ENCODE results near the gene RPL13A. TPM values are rescaled to one million over a fixed set of nuclear protein-coding genes. Genes with fewer than 3 reads are reported as not detected.
"Not testable (repeated sequence)": the region's sequence is repeated elsewhere in the genome, so short reads cannot be mapped to it uniquely, and the experiment has no call there.

RPL13A gene
- total RNA-seq, 1 experiment from 2014 or later = 1,196 TPM

DNA sequence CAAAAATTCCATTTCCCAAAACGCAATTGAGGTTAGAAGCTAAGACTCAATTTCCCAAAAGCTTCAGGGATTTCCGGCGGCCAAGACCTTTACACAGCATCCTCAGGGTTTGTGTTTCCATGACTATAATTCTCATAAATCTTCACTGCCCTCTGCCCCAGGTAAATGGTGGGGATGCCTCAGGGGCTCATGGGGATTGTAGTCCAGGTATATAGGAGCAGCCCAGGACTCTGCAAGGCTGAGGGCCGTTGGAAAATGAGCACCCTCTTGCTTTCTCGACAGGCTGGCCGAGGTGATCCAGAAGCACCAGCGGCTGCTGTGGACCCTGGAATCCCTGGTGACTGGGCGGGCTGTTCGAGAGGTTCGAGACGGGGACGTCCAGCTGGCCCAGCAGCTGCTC lies 28.0 kb upstream of the RPL13A start:
- no peak overlapping the region for H3K27ac ChIP-seq (ENCODE audit: low read length)
- POLR2A ChIA-PET = no interaction called here

DNA sequence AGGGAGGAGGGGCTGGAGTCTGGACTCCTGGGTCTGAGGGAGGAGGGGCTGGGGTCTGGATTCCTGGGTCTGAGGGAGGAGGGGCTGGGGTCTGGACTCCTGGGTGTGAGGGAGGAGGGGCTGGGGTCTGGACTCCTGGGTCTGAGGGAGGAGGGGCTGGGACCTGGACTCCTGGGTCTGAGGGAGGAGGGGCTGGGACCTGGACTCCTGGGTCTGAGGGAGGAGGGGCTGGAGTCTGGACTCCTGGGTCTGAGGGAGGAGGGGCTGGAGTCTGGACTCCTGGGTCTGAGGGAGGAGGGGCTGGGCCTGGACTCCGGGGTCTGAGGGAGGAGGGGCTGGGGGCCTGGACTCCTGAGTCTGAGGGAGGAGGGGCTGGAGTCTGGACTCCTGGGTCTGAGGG lies 26.3 kb upstream of the RPL13A start:
- H3K4me1 ChIP-seq (ENCODE audit: control insufficient read depth, insufficient read depth, low read length); H3K9me3 ChIP-seq (ENCODE audit: control insufficient read depth, insufficient read depth, low read depth, low read length); intact Hi-C loops (cut with micrococcal nuclease; ENCODE audit: unreplicated experiment); DNase-seq (ENCODE audit: low read depth, low spot score); ATAC-seq; in situ Hi-C loops (cut with HindIII; ENCODE audit: low pct_unique_long_range_greater_than_20kb, low sequenced_read_pairs); POLR2A ChIA-PET; CTCF ChIA-PET; H3K4me3 ChIP-seq (ENCODE audit: low read depth in 2 of 2, low read length in 2 of 2); H3K27ac ChIP-seq (ENCODE audit: low read length); H3K27me3 ChIP-seq (ENCODE audit: control insufficient read depth, insufficient read depth, low read length); BruUV-seq (replicated peaks); H3K36me3 ChIP-seq (ENCODE audit: control insufficient read depth, insufficient read depth, low read length): not testable (repeated sequence)

More for the DNA sequence above, 28.0 kb upstream of the RPL13A start:
- Histone ChIP-seq H3K4me3 (ENCODE audit: low read depth in 2 of 2, low read length in 2 of 2) (no peak overlapping the region), H3K27me3 (ENCODE audit: control insufficient read depth, insufficient read depth, low read length) (no peaks in the 10 kb centered on the region), H3K36me3 (ENCODE audit: control insufficient read depth, insufficient read depth, low read length) (no peaks in the 10 kb centered on the region), H3K9me3 (ENCODE audit: control insufficient read depth, insufficient read depth, low read depth, low read length) (no peaks in the 10 kb centered on the region), H3K4me1 (ENCODE audit: control insufficient read depth, insufficient read depth, low read length) (no peaks in the 10 kb centered on the region; the same call in 1 of the 2 replicates)
- in situ Hi-C loops (cut with HindIII; ENCODE audit: low pct_unique_long_range_greater_than_20kb, low sequenced_read_pairs) = no loop called here
- intact Hi-C loops (cut with micrococcal nuclease; ENCODE audit: unreplicated experiment) = no loop called here
- TF ChIP-seq, protein P1, sequence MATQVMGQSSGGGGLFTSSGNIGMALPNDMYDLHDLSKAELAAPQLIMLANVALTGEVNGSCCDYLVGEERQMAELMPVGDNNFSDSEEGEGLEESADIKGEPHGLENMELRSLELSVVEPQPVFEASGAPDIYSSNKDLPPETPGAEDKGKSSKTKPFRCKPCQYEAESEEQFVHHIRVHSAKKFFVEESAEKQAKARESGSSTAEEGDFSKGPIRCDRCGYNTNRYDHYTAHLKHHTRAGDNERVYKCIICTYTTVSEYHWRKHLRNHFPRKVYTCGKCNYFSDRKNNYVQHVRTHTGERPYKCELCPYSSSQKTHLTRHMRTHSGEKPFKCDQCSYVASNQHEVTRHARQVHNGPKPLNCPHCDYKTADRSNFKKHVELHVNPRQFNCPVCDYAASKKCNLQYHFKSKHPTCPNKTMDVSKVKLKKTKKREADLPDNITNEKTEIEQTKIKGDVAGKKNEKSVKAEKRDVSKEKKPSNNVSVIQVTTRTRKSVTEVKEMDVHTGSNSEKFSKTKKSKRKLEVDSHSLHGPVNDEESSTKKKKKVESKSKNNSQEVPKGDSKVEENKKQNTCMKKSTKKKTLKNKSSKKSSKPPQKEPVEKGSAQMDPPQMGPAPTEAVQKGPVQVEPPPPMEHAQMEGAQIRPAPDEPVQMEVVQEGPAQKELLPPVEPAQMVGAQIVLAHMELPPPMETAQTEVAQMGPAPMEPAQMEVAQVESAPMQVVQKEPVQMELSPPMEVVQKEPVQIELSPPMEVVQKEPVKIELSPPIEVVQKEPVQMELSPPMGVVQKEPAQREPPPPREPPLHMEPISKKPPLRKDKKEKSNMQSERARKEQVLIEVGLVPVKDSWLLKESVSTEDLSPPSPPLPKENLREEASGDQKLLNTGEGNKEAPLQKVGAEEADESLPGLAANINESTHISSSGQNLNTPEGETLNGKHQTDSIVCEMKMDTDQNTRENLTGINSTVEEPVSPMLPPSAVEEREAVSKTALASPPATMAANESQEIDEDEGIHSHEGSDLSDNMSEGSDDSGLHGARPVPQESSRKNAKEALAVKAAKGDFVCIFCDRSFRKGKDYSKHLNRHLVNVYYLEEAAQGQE (IDR thresholded peaks at IDR 0.05; ENCODE audit: insufficient read depth in 1 of 2, low read depth in 2 of 2, low read length in 1 of 2) = no peak
- TF ChIP-seq SIN3A (IDR thresholded peaks at IDR 0.05; ENCODE audit: borderline replicate concordance, insufficient read depth, low read depth, low read length) (no peak), TCF7L2 (IDR thresholded peaks at IDR 0.05; ENCODE audit: low read depth, low read length) (no peak), POLR2AphosphoS5 (IDR thresholded peaks at IDR 0.05; ENCODE audit: low read depth, low read length) (no peak)
- TF ChIP-seq, protein P2, sequence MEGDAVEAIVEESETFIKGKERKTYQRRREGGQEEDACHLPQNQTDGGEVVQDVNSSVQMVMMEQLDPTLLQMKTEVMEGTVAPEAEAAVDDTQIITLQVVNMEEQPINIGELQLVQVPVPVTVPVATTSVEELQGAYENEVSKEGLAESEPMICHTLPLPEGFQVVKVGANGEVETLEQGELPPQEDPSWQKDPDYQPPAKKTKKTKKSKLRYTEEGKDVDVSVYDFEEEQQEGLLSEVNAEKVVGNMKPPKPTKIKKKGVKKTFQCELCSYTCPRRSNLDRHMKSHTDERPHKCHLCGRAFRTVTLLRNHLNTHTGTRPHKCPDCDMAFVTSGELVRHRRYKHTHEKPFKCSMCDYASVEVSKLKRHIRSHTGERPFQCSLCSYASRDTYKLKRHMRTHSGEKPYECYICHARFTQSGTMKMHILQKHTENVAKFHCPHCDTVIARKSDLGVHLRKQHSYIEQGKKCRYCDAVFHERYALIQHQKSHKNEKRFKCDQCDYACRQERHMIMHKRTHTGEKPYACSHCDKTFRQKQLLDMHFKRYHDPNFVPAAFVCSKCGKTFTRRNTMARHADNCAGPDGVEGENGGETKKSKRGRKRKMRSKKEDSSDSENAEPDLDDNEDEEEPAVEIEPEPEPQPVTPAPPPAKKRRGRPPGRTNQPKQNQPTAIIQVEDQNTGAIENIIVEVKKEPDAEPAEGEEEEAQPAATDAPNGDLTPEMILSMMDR (IDR thresholded peaks at IDR 0.05) = no peak
- CTCF ChIA-PET = no interaction called here
- ATAC-seq = no peak
- no peak for DNase-seq (ENCODE audit: low read depth, low spot score)
- no TSS peak for BruUV-seq (replicated peaks)

DNA sequence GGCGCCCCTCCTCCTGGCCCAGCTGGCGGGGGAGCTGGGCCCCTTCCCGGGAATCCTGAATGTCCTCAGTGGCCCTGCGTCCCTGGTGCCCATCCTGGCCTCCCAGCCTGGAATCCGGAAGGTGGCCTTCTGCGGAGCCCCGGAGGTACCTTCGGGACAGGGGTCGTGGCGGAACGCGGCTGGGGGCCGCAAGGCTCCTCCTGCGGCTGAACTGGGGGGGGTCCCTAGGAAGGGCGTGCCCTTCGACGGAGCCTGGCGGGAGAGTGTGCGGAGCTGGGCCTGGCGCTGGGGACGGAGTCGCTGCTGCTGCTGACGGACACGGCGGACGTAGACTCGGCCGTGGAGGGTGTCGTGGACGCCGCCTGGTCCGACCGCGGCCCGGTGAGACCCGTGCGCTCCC lies 25.8 kb upstream of the RPL13A start:
- H3K9me3 ChIP-seq (ENCODE audit: control insufficient read depth, insufficient read depth, low read depth, low read length) = no peaks in the 10 kb centered on the region
- in situ Hi-C loops (cut with HindIII; ENCODE audit: low pct_unique_long_range_greater_than_20kb, low sequenced_read_pairs) (no loop called here), intact Hi-C loops (cut with micrococcal nuclease; ENCODE audit: unreplicated experiment) (no loop called here)
- TF ChIP-seq POLR2AphosphoS5 (IDR thresholded peaks at IDR 0.05; ENCODE audit: low read depth, low read length) (no peak), SIN3A (IDR thresholded peaks at IDR 0.05; ENCODE audit: borderline replicate concordance, insufficient read depth, low read depth, low read length) (no peak), TCF7L2 (IDR thresholded peaks at IDR 0.05; ENCODE audit: low read depth, low read length) (no peak)
- TF ChIP-seq, protein P2 (IDR thresholded peaks at IDR 0.05) = no peak
- TF ChIP-seq, protein P1 (IDR thresholded peaks at IDR 0.05; ENCODE audit: insufficient read depth in 1 of 2, low read depth in 2 of 2, low read length in 1 of 2) = no peak
- ChIA-PET CTCF (no interaction called here), POLR2A (no interaction called here)
- no peak overlapping the region for H3K27ac ChIP-seq (ENCODE audit: low read length)
- no peaks in the 10 kb centered on the region for H3K27me3 ChIP-seq (ENCODE audit: control insufficient read depth, insufficient read depth, low read length)
- H3K4me1 ChIP-seq (ENCODE audit: control insufficient read depth, insufficient read depth, low read length) = no peaks in the 10 kb centered on the region
- ATAC-seq (no peak), DNase-seq (ENCODE audit: low read depth, low spot score) (no peak)
- H3K4me3 ChIP-seq (ENCODE audit: low read depth in 2 of 2, low read length in 2 of 2) = no peak overlapping the region
- no TSS peak for BruUV-seq (replicated peaks)
- no peaks in the 10 kb centered on the region for H3K36me3 ChIP-seq (ENCODE audit: control insufficient read depth, insufficient read depth, low read length)
